ENCODE measurements around the gene NF2.

- TF ChIP-seq CTCF (conservative IDR thresholded peaks at IDR 0.05; ENCODE audit: low read depth, low read length) (no peak), EZH2 (IDR thresholded peaks at IDR 0.05; ENCODE audit: borderline replicate concordance, low read depth, low read length, poor library complexity, severe bottlenecking) (no peak)
Measured at GRCh38 chr22:29710922-29711593, 107.6 kb downstream of the NF2 start.
